Measurements from ENCODE around the gene ZBTB25. TPM values are rescaled to one million over a fixed set of nuclear protein-coding genes. Genes with fewer than 3 reads are reported as not detected.

The ZBTB25 gene
- total and polyA plus RNA-seq, 3 donors from 2014 or later, result 13.3 to 21.3 (median 20.6) TPM

DNA sequence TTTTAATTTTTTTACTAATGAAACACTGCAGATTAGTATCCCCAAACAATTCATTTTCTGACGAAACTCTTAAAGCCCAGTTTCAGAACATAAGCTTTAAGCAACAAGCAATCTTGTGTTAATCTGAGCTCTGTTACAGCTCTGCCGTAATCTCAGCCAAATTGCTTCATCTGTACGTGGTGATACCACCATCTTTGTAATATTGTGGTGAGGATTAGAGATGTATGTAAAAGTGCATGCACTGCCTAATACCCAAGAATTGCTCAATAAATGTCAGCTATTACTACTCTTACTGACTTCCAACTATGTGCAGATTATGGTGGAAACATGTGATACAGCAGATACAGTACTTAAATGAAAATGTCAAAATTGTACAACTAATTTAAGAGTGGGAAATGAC is 36.5 kb downstream of the ZBTB25 start:
- H3K27me3 ChIP-seq, result no peaks in the 10 kb centered on the region
- no peak overlapping the region for H3K4me3 ChIP-seq
- TF ChIP-seq POLR2A (IDR thresholded peaks at IDR 0.05), result no peak
- no peak for TF ChIP-seq CTCF (IDR thresholded peaks at IDR 0.05)
- no peaks in the 10 kb centered on the region for H3K36me3 ChIP-seq (ENCODE audit: low read depth, missing control alignments)
- intact Hi-C loops (cut with DNase I; ENCODE audit: low total_unique reads), result no loop called here
- no peaks in the 10 kb centered on the region for H3K4me1 ChIP-seq
- DNase-seq, result no peak
- no peak overlapping the region for H3K27ac ChIP-seq
- H3K9me3 ChIP-seq, result no peaks in the 10 kb centered on the region
- 83 to 84% methylated on average over 3 of the region's 3 CpGs for WGBS, 2 donors

DNA sequence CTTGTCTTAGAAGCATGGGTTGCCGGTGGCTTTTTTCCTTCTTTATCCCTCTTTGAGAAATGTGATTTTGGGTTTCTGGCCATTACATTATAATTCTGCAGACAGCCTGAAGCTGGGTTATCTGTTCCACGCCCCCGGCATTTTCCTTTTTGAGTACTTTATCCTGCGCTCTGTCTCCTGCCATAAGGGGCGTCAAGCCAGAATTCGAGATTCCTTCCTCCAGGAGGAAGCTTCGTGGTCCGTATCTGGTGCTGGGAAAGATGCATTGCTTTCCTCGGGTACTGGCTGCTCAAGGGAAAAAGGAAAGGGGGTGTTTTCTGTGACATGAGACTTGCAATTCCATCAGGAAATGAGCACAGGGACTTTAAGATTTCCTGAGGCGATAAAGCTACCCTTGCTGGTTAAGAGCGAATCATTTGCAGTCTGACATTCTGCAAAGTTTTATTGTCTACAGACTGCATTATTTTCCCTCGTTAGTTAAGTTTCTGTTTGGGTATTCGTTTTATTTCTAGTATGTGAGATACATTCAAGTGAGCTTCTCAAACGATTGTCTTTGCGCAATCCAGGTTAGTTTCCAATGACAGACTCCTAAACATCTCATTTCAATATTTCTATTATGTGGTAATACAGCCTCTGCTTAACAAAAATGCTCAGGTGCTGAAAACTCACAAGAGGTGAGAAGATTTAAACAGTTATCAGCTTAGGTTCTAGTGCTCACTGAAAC is 37.6 kb downstream of the ZBTB25 start:
- Histone ChIP-seq H3K4me1 (no peaks in the 10 kb centered on the region), H3K9me3 (no peaks in the 10 kb centered on the region), H3K4me3 (peak overlapping the region; percentile 73), H3K27me3 (no peaks in the 10 kb centered on the region), H3K36me3 (ENCODE audit: low read depth, missing control alignments) (no peaks in the 10 kb centered on the region), H3K27ac (no peak overlapping the region)
- TF ChIP-seq CTCF (IDR thresholded peaks at IDR 0.05) (no peak), POLR2A (IDR thresholded peaks at IDR 0.05) (no peak)
- 7 to 8% methylated on average over 15 of the region's 15 CpGs for WGBS, 2 donors
- intact Hi-C loops (cut with DNase I; ENCODE audit: low total_unique reads), result no loop called here
- DNase-seq, result peak; percentile 29

DNA sequence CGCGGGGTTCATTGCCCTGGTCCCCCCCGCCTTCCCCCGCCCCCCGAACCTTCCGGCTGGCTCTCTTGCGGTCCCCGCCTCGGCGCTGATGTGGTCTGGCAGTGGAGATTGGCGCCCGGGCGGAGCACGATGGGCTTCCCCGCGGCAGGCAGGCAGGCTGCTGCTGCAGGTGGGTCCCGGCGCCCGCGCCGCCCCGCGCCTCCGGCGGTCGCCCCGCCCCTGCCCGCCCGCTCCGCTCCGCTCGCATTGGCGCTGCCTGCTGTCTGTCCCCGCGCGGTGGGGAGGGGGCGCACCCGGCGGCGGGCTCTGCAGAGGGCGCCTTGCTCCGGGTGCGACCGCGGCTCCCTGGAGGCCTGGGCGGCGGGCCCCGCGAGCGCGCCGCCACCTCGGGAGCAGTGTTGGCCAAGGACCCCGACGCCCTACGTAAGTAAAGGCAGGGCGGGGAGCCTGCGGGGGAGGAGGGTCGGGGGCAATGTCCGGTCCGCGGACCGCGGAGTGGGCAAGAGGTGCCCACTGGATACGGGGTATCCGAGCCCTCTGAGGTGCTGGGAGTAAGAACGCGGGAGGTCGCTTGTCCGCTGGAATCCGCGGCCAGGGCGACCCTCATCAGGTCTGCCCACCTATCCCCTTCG is 38.3 kb downstream of the ZBTB25 start, which contains the start of gene AKAP5:
TSS of gene AKAP5 (plus strand) at position 309 of the 632 bp plus-strand sequence. CDS start 2,896 bp downstream, outside the sequence.
- intact Hi-C loops (cut with DNase I; ENCODE audit: low total_unique reads), result no loop called here
- Histone ChIP-seq H3K4me1 (no peaks in the 10 kb centered on the region), H3K27ac (no peak within 1 kb of the TSS), H3K9me3 (no peaks in the 10 kb centered on the region), H3K27me3 (no peaks in the 10 kb centered on the region), H3K4me3 (peak within 1 kb of the TSS; percentile 73), H3K36me3 (ENCODE audit: low read depth, missing control alignments) (no peaks in the 10 kb centered on the region)
- peak; percentile 51 for DNase-seq
- WGBS, 2 donors, result 0 to 1% methylated on average over 20 to 22 of the region's 74 CpGs
- TF ChIP-seq CTCF (IDR thresholded peaks at IDR 0.05) (no peak), POLR2A (IDR thresholded peaks at IDR 0.05) (no peak)

DNA sequence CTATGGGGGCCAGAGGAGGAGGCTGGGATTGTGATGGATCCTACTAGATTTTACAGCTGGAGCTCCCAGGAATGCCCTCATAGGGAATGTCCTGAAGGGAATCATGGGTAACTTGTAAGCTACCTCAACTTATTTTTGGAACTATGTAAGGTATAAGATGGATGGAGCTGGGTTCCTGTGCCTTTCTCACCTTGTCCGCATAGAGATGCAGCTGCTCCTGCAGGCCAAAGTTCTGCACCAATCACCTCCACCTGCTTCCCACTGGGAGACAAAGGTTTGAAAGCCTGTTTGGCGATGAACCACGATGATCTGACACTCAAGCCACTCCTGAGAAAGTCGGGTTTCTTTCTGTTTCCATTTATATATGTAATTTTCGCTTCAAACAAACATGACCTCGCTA is 39.0 kb downstream of the ZBTB25 start:
- no peaks in the 10 kb centered on the region for H3K4me1 ChIP-seq
- no peaks in the 10 kb centered on the region for H3K36me3 ChIP-seq (ENCODE audit: low read depth, missing control alignments)
- no peak for DNase-seq
- intact Hi-C loops (cut with DNase I; ENCODE audit: low total_unique reads), result no loop called here
- TF ChIP-seq CTCF (IDR thresholded peaks at IDR 0.05) (no peak), POLR2A (IDR thresholded peaks at IDR 0.05) (no peak)
- H3K27me3 ChIP-seq, result no peaks in the 10 kb centered on the region
- H3K9me3 ChIP-seq, result no peaks in the 10 kb centered on the region
- no peak overlapping the region for H3K27ac ChIP-seq
- H3K4me3 ChIP-seq, result peak overlapping the region; percentile 73
- 30 to 33% methylated on average over 6 of the region's 6 CpGs for WGBS, 2 donors
